ENCODE results near the gene RFX2. TPM values are rescaled to one million over a fixed set of nuclear protein-coding genes. Genes with fewer than 3 reads are reported as not detected.
A peak's percentile ranks its signal among the peaks of the same experiment; 100 is the strongest.
"Not testable (repeated sequence)": the region's sequence is repeated elsewhere in the genome, so short reads cannot be mapped to it uniquely, and the experiment has no call there.

The RFX2 gene
- total RNA-seq, 1 donor from 2014 or later: 6.5 TPM

DNA sequence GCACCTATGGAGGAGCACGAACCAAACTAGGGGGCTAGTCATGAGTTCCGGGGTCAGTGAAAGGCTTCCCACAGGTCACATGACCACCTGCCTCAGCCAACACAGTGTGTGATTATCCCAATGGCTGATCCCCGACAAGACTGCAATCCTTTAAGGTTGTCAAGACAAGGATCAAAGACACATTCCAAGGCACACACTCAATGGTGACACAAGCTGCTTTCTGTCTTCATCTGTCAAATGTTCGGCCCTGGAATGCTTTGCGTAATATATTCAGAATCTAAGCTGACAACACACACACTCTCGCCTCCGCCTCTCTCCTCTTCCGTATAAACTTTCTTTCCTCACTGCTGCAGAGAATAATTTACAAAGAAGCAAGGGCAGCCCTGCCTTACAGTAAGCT lies 144.1 kb downstream of the RFX2 start:
- no peaks in the 10 kb centered on the region for H3K36me3 Mint-ChIP-seq (ENCODE audit: low read depth)
- H3K9me3 Mint-ChIP-seq (ENCODE audit: low read depth): no peaks in the 10 kb centered on the region
- TF ChIP-seq, protein P1, sequence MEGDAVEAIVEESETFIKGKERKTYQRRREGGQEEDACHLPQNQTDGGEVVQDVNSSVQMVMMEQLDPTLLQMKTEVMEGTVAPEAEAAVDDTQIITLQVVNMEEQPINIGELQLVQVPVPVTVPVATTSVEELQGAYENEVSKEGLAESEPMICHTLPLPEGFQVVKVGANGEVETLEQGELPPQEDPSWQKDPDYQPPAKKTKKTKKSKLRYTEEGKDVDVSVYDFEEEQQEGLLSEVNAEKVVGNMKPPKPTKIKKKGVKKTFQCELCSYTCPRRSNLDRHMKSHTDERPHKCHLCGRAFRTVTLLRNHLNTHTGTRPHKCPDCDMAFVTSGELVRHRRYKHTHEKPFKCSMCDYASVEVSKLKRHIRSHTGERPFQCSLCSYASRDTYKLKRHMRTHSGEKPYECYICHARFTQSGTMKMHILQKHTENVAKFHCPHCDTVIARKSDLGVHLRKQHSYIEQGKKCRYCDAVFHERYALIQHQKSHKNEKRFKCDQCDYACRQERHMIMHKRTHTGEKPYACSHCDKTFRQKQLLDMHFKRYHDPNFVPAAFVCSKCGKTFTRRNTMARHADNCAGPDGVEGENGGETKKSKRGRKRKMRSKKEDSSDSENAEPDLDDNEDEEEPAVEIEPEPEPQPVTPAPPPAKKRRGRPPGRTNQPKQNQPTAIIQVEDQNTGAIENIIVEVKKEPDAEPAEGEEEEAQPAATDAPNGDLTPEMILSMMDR (IDR thresholded peaks at IDR 0.05): no peak
- H3K27me3 Mint-ChIP-seq (ENCODE audit: low read depth): no peaks in the 10 kb centered on the region
- H3K27ac Mint-ChIP-seq (ENCODE audit: unreplicated experiment): no peak overlapping the region
- no peak overlapping the region for H3K4me3 Mint-ChIP-seq (ENCODE audit: unreplicated experiment)
- no peak for DNase-seq (ENCODE audit: low spot score)
- peaks cover 28% of the 10 kb centered on the region for H3K4me1 Mint-ChIP-seq (ENCODE audit: low read depth)

- H3K27me3 Mint-ChIP-seq (ENCODE audit: low read depth): no peaks in the 10 kb centered on the region
- TF ChIP-seq, protein P1 (IDR thresholded peaks at IDR 0.05): no peak
- H3K27ac Mint-ChIP-seq (ENCODE audit: unreplicated experiment): no peak overlapping the region
- peaks cover 37% of the 10 kb centered on the region for H3K4me1 Mint-ChIP-seq (ENCODE audit: low read depth)
- H3K4me3 Mint-ChIP-seq (ENCODE audit: unreplicated experiment): no peak overlapping the region
- DNase-seq (ENCODE audit: low spot score): no peak
- H3K9me3 Mint-ChIP-seq (ENCODE audit: low read depth): no peaks in the 10 kb centered on the region
- no peaks in the 10 kb centered on the region for H3K36me3 Mint-ChIP-seq (ENCODE audit: low read depth)
These were observed 145.3 kb downstream of the RFX2 start for GRCh38 chr19:5964816-5965565.

DNA sequence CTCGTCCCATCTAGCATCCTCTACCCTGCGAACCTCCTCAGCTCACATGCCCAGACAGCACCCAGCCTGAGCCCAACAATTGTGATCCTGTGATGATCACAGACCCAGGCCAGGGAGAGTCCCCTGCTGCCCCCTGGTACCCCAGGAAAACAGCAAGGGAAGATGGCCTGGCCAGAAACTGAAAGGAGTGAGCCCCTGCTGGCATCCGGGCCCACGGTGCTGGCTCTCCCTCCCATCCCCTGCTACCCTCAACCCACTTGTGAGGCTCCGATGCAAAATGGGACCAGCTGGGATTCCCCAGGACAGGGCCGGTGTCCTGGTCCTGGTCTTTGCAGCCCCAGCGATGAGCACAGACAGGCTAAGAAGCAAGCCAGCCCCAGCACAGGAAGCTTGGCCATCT lies 146.4 kb downstream of the RFX2 start:
- Mint-ChIP-seq H3K27ac (ENCODE audit: unreplicated experiment) (no peak overlapping the region), H3K36me3 (ENCODE audit: low read depth) (no peaks in the 10 kb centered on the region), H3K27me3 (ENCODE audit: low read depth) (no peaks in the 10 kb centered on the region), H3K4me3 (ENCODE audit: unreplicated experiment) (no peak overlapping the region), H3K9me3 (ENCODE audit: low read depth) (no peaks in the 10 kb centered on the region), H3K4me1 (ENCODE audit: low read depth) (peaks cover 41% of the 10 kb centered on the region)
- TF ChIP-seq, protein P1 (IDR thresholded peaks at IDR 0.05): no peak
- DNase-seq (ENCODE audit: low spot score): no peak

GRCh38 chr19:5963259-5963658 lies 147.0 kb downstream of the RFX2 start:
- not testable (repeated sequence) for H3K36me3 Mint-ChIP-seq (ENCODE audit: low read depth); H3K27ac Mint-ChIP-seq (ENCODE audit: unreplicated experiment); H3K9me3 Mint-ChIP-seq (ENCODE audit: low read depth); H3K27me3 Mint-ChIP-seq (ENCODE audit: low read depth); DNase-seq (ENCODE audit: low spot score); H3K4me3 Mint-ChIP-seq (ENCODE audit: unreplicated experiment)
- H3K4me1 Mint-ChIP-seq (ENCODE audit: low read depth): peaks cover 37% of the 10 kb centered on the region

DNA sequence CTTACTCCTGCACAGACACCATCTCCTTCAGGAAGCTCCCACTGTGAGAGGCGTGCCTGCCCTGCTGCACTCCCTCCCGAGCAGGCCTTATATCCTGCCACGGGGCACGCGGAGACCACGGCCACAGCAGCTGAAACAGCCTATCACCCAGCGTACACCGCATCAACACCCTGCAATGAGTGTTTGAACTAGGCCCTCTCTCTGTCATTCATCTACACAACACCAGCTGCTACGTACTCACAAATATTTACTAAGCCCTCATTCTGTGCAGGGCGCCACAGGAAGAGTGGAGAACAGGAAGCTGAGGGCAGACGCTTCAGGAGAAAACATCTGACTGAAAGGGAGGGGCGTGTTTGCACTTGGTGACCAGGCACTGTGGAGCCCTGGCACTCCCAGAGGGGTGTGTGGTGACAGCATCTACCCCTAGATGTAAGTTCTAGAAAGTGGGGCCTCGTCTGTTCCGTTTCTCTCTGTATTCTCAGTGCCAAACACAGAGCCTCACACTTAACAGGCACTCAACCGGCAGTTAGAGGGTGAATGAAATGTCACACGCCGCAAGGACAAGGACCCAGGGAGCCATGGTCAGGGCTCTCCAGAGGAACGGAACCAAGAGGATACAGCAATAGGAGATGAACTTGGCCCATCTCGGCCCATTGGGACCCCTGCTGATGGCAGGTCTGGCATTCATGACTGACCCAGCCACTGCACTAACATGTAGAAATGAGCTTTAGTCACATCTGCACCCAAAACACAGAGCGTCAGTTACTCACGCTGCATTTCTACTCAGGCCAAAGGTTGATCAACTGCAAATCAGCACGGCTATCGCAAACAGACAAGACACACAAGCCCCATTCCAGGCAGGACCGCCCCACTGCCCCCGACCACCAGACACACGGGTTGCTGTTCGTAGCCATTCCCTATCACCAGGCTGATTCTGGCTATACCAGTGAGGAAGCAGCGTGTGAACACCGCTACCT lies 148.0 kb downstream of the RFX2 start:
- peak overlapping the region; percentile 36 for H3K4me3 Mint-ChIP-seq (ENCODE audit: unreplicated experiment)
- no peaks in the 10 kb centered on the region for H3K27me3 Mint-ChIP-seq (ENCODE audit: low read depth)
- H3K4me1 Mint-ChIP-seq (ENCODE audit: low read depth): peaks cover 36% of the 10 kb centered on the region
- no peaks in the 10 kb centered on the region for H3K36me3 Mint-ChIP-seq (ENCODE audit: low read depth)
- peak overlapping the region; percentile 90 for H3K27ac Mint-ChIP-seq (ENCODE audit: unreplicated experiment)
- TF ChIP-seq, protein P1 (IDR thresholded peaks at IDR 0.05): no peak
- DNase-seq (ENCODE audit: low spot score): no peak
- no peaks in the 10 kb centered on the region for H3K9me3 Mint-ChIP-seq (ENCODE audit: low read depth)

GRCh38 chr19:5961641-5961968 lies 148.7 kb downstream of the RFX2 start:
- H3K36me3 Mint-ChIP-seq (ENCODE audit: low read depth); H3K27me3 Mint-ChIP-seq (ENCODE audit: low read depth); DNase-seq (ENCODE audit: low spot score); H3K9me3 Mint-ChIP-seq (ENCODE audit: low read depth): not testable (repeated sequence)
- Mint-ChIP-seq H3K4me1 (ENCODE audit: low read depth) (peaks cover 36% of the 10 kb centered on the region), H3K27ac (ENCODE audit: unreplicated experiment) (peak overlapping the region; percentile 90), H3K4me3 (ENCODE audit: unreplicated experiment) (peak overlapping the region; percentile 36)

All from chondrocyte (in vitro differentiated cells).